Stomach (tissue), 4 donors: Measurements from ENCODE around the gene METTL24.

Experiments used
- POLR2AphosphoS5 ChIP-seq, 3 donors: sonication (generic); formaldehyde crosslinking; IDR thresholded peaks; one replicate each; pipeline ENCODE4 v1.6.1; 2016; ENCODE audit warnings: antibody characterized with exemption in 3 of 3
- TF ChIP-seq, protein P1 (sequence below), 7 experiments: fragments of 450-650 bp in 4 of 7; fragments of 200-600 bp in 3 of 7; sonication (generic) in 3 of 7; IDR thresholded peaks; one replicate each; pipeline ENCODE4 v1.5.1; 2016 to 2019; ENCODE audit warnings: antibody characterized with exemption in 7 of 7, control low read depth in 2 of 7, mild to moderate bottlenecking in 1 of 7

- no peak for TF ChIP-seq POLR2AphosphoS5 (IDR thresholded peaks at IDR 0.05)
- TF ChIP-seq, protein P1, sequence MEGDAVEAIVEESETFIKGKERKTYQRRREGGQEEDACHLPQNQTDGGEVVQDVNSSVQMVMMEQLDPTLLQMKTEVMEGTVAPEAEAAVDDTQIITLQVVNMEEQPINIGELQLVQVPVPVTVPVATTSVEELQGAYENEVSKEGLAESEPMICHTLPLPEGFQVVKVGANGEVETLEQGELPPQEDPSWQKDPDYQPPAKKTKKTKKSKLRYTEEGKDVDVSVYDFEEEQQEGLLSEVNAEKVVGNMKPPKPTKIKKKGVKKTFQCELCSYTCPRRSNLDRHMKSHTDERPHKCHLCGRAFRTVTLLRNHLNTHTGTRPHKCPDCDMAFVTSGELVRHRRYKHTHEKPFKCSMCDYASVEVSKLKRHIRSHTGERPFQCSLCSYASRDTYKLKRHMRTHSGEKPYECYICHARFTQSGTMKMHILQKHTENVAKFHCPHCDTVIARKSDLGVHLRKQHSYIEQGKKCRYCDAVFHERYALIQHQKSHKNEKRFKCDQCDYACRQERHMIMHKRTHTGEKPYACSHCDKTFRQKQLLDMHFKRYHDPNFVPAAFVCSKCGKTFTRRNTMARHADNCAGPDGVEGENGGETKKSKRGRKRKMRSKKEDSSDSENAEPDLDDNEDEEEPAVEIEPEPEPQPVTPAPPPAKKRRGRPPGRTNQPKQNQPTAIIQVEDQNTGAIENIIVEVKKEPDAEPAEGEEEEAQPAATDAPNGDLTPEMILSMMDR (IDR thresholded peaks at IDR 0.05) = no peak
These were observed 29.8 kb upstream of the METTL24 start for GRCh38 chr6:110387986-110388385.
